VCaP (cell line): ENCODE measurements around the gene METTL23.
"Not testable (repeated sequence)": the region's sequence is repeated elsewhere in the genome, so short reads cannot be mapped to it uniquely, and the experiment has no call there.

Experiments
- H3K27ac ChIP-seq: fragments of 450-650 bp; 2 replicates; pipeline ENCODE4 v1.5.1; 2017
- CTCF ChIP-seq: fragments of 450-650 bp; conservative IDR thresholded peaks from 2 replicates; pipeline ENCODE4 v1.5.1; 2017; ENCODE audit warnings: mild to moderate bottlenecking, moderate library complexity

Gene METTL23

GRCh38 chr17:76716839-76717215, 9.8 kb upstream of the METTL23 start:
- H3K27ac ChIP-seq = no peak overlapping the region

GRCh38 chr17:76718516-76718915, 8.1 kb upstream of the METTL23 start:
- H3K27ac ChIP-seq = no peak overlapping the region
- TF ChIP-seq CTCF = no peak

More at GRCh38 chr17:76716839-76717215, 9.8 kb upstream of the METTL23 start:
- TF ChIP-seq CTCF = no peak

- TF ChIP-seq CTCF = no peak
- no peak overlapping the region for H3K27ac ChIP-seq
Observed at GRCh38 chr17:76720211-76720610, 6.4 kb upstream of the METTL23 start.

GRCh38 chr17:76720941-76721340, 5.7 kb upstream of the METTL23 start:
- TF ChIP-seq CTCF = no peak

GRCh38 chr17:76721463-76721862, 5.2 kb upstream of the METTL23 start:
- no peak for TF ChIP-seq CTCF
- H3K27ac ChIP-seq = no peak overlapping the region

More at GRCh38 chr17:76720941-76721340, 5.7 kb upstream of the METTL23 start:
- H3K27ac ChIP-seq = no peak overlapping the region

GRCh38 chr17:76722279-76722678, 4.4 kb upstream of the METTL23 start:
- no peak for TF ChIP-seq CTCF
- H3K27ac ChIP-seq = no peak overlapping the region

GRCh38 chr17:76722977-76723376, 3.7 kb upstream of the METTL23 start:
- H3K27ac ChIP-seq = not testable (repeated sequence)

- H3K27ac ChIP-seq = peak overlapping the region; percentile 99; the same call in 1 of the 2 replicates
- TF ChIP-seq CTCF = no peak
Observed at GRCh38 chr17:76723812-76724211, 2.8 kb upstream of the METTL23 start.
